Keratinocyte (primary cell): ENCODE measurements around the gene LSM7. TPM values are rescaled to one million over a fixed set of nuclear protein-coding genes. Genes with fewer than 3 reads are reported as not detected.

ENCODE experiments used
- DNase-seq: peaks from one replicate; pipeline ENCODE4 v3.0.0-alpha.2; 2011; ENCODE audit warnings: low read depth, missing footprints, low spot score
- FAIRE-seq: peaks from 2 replicates; lab custom pipeline; 2011; peaks lifted over from hg19 to GRCh38; lab: Jason Lieb, UNC
- H2AFZ ChIP-seq: 2 replicates; pipeline ENCODE4 v1.6.0; 2012; ENCODE audit warnings: low read length, control low read depth, inconsistent platforms; ENCODE audit not compliant: control insufficient read depth
- H3K27ac ChIP-seq: 2 replicates; pipeline ENCODE4 v1.5.1; 2011; ENCODE audit warnings: low read length; ENCODE audit not compliant: control insufficient read depth, insufficient read depth
- H3K27me3 ChIP-seq: 3 replicates; pipeline ENCODE4 v1.6.0; 2011; ENCODE audit warnings: low read length; ENCODE audit not compliant: control insufficient read depth, insufficient read depth; ENCODE audit errors: extremely low read depth
- H3K36me3 ChIP-seq, 2 experiments: 2 replicates in 1 of 2; 3 replicates in 1 of 2; pipeline ENCODE4 v1.5.1; 2011; ENCODE audit warnings: low read length in 2 of 2, mild to moderate bottlenecking in 1 of 2; ENCODE audit not compliant: control insufficient read depth in 2 of 2, insufficient read depth in 2 of 2; ENCODE audit errors: extremely low read depth in 1 of 2
- H3K4me1 ChIP-seq: 3 replicates; pipeline ENCODE4 v1.5.1; 2011; ENCODE audit warnings: low read length; ENCODE audit not compliant: control insufficient read depth, insufficient read depth; ENCODE audit errors: extremely low read depth
- H3K4me2 ChIP-seq: 3 replicates; pipeline ENCODE4 v1.6.0; 2011; ENCODE audit warnings: low read depth, low read length; ENCODE audit not compliant: control insufficient read depth, insufficient read depth; ENCODE audit errors: extremely low read depth
- H3K4me3 ChIP-seq, 3 experiments: fragments of 200-600 bp in 1 of 3; sonication (generic) in 1 of 3; 2 replicates in 2 of 3; 3 replicates in 1 of 3; pipeline ENCODE4 v1.5.1; 2011 to 2016; ENCODE audit warnings: low read length in 3 of 3, mild to moderate bottlenecking in 3 of 3, control low read depth in 2 of 3, inconsistent platforms in 1 of 3, low read depth in 1 of 3, mixed read lengths in 1 of 3, mixed run types in 1 of 3, moderate library complexity in 1 of 3; ENCODE audit not compliant: control insufficient read depth in 2 of 3, insufficient read depth in 2 of 3; ENCODE audit errors: extremely low read depth in 1 of 3
- H3K79me2 ChIP-seq: 2 replicates; pipeline ENCODE4 v1.6.0; 2012; ENCODE audit warnings: low read length; ENCODE audit not compliant: control insufficient read depth, insufficient read depth
- H3K9ac ChIP-seq: 3 replicates; pipeline ENCODE4 v1.6.0; 2011; ENCODE audit warnings: low read length; ENCODE audit not compliant: control insufficient read depth, insufficient read depth; ENCODE audit errors: extremely low read depth
- H3K9me1 ChIP-seq: 3 replicates; pipeline ENCODE4 v1.6.0; 2011; ENCODE audit warnings: low read length; ENCODE audit not compliant: control insufficient read depth, insufficient read depth; ENCODE audit errors: extremely low read depth
- H3K9me3 ChIP-seq: 2 replicates; pipeline ENCODE4 v1.5.1; 2012; ENCODE audit warnings: low read depth, low read length; ENCODE audit not compliant: control insufficient read depth
- H4K20me1 ChIP-seq: 3 replicates; pipeline ENCODE4 v1.6.0; 2011; ENCODE audit warnings: low read length; ENCODE audit not compliant: control insufficient read depth, insufficient read depth; ENCODE audit errors: extremely low read depth
- EZH2 ChIP-seq: IDR thresholded peaks from one replicate; pipeline ENCODE4 v1.6.1; 2012; ENCODE audit warnings: inconsistent platforms, mild to moderate bottlenecking, low read length, moderate library complexity
- dilution Hi-C: fragments of 300-500 bp; cut with MboI; formaldehyde crosslinking; loops from one replicate; pipeline ENCODE4 v1.7.0; 2020; ENCODE audit warnings: low sequenced_read_pairs; ENCODE audit not compliant: extremely low pct_ligation_motif_present
- polyA plus RNA-seq, 5 experiments: library from polyadenylated mRNA; depleted of rRNA in 3 of 5; stranded (reverse) in 3 of 5; stranded (forward) in 1 of 5; unstranded in 1 of 5; fragments of >200 nt; gene quantifications; 1 replicate in 1 of 5; 2 replicates in 3 of 5; 3 replicates in 1 of 5; pipeline versions ENCODE4 v1.2.1 to v1.2.3, GENCODE V29; 2011 to 2012; ENCODE audit warnings: missing spikeins in 2 of 5, low read depth in 1 of 5, low replicate concordance in 1 of 5
- TF ChIP-seq, protein P1 (sequence below), 3 experiments: IDR thresholded peaks in 1 of 3; conservative IDR thresholded peaks in 1 of 3; optimal IDR thresholded peaks in 1 of 3; 2 replicates in 2 of 3; 3 replicates in 1 of 3; pipeline versions ENCODE3 to v1.5.1; 2011; ENCODE audit warnings: low read length in 3 of 3, mild to moderate bottlenecking in 3 of 3, moderate library complexity in 2 of 3, control low read depth in 1 of 3, inconsistent platforms in 1 of 3; ENCODE audit not compliant: insufficient read depth in 2 of 3; ENCODE audit errors: extremely low read depth in 1 of 3

The LSM7 gene
- polyA plus RNA-seq, 1 donor (not counting 4 experiments of a cell fraction or from before 2014, with no cell fraction given): 243 TPM

DNA sequence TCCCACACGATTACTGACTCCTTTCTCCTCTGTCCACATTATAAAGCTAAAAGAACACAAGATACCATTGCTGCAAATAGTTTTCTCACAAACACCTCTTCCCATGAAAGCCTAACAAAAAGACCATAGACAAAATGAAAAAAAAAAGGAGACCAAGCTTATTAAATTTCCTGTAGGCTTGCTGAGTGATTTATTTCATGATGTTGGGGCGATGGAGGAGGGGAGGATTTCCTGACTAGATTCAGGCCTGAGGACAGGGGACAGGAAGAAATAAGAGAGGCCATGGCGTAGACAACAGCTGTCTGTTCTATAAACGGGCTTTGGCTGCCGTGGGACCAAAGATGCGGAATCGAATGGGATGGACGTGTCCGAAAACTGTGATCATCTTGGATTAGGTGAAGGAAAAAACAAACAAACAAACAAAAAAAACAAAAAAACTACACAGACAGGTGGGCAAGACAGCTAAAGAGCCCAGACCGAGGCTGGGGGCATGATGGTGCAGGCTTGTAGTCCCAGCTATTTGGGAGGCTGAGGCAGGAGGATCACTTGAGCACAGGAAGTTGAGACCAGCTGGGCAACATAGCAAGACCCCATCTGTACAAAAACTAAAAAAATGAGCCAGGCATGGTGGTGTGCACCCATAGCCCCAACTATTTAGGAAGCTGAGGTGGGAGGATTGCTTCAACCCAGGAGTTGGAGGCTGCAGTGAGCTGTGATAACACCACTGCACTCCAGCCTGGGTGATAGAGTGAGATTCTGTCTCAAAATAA, 37.0 kb upstream of the LSM7 start:
- no peak for DNase-seq
- Histone ChIP-seq H2AFZ (no peak overlapping the region), H3K9me1 (no peaks in the 10 kb centered on the region), H3K9me3 (peaks cover 3% of the 10 kb centered on the region), H3K36me3 (no peaks in the 10 kb centered on the region), H4K20me1 (no peaks in the 10 kb centered on the region), H3K4me1 (no peaks in the 10 kb centered on the region), H3K27me3 (peaks cover 17% of the 10 kb centered on the region), H3K9ac (no peak overlapping the region), H3K4me3 (no peak overlapping the region), H3K79me2 (no peaks in the 10 kb centered on the region), H3K27ac (no peak overlapping the region), H3K4me2 (no peak overlapping the region)
- dilution Hi-C loops: no loop called here
- no peak for FAIRE-seq
- no peak for TF ChIP-seq EZH2
- TF ChIP-seq, protein P1, sequence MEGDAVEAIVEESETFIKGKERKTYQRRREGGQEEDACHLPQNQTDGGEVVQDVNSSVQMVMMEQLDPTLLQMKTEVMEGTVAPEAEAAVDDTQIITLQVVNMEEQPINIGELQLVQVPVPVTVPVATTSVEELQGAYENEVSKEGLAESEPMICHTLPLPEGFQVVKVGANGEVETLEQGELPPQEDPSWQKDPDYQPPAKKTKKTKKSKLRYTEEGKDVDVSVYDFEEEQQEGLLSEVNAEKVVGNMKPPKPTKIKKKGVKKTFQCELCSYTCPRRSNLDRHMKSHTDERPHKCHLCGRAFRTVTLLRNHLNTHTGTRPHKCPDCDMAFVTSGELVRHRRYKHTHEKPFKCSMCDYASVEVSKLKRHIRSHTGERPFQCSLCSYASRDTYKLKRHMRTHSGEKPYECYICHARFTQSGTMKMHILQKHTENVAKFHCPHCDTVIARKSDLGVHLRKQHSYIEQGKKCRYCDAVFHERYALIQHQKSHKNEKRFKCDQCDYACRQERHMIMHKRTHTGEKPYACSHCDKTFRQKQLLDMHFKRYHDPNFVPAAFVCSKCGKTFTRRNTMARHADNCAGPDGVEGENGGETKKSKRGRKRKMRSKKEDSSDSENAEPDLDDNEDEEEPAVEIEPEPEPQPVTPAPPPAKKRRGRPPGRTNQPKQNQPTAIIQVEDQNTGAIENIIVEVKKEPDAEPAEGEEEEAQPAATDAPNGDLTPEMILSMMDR (optimal IDR thresholded peaks at IDR 0.05 in 1 of 3, IDR thresholded peaks at IDR 0.05 in 1 of 3, conservative IDR thresholded peaks at IDR 0.05 in 1 of 3; ENCODE audit: extremely low read depth in 1 of 3, insufficient read depth in 2 of 3, low read length in 3 of 3): no peak

- Histone ChIP-seq H3K4me1 (no peaks in the 10 kb centered on the region), H3K27me3 (peaks cover 35% of the 10 kb centered on the region), H2AFZ (no peak overlapping the region), H3K4me2 (no peak overlapping the region), H4K20me1 (peaks cover 2% of the 10 kb centered on the region), H3K9me1 (no peaks in the 10 kb centered on the region), H3K9ac (no peak overlapping the region), H3K79me2 (no peaks in the 10 kb centered on the region), H3K4me3 (no peak overlapping the region), H3K36me3 (no peaks in the 10 kb centered on the region), H3K27ac (no peak overlapping the region), H3K9me3 (no peaks in the 10 kb centered on the region)
- DNase-seq: no peak
- FAIRE-seq: no peak
- no peak for TF ChIP-seq EZH2
- TF ChIP-seq, protein P1 (optimal IDR thresholded peaks at IDR 0.05 in 1 of 3, IDR thresholded peaks at IDR 0.05 in 1 of 3, conservative IDR thresholded peaks at IDR 0.05 in 1 of 3; ENCODE audit: extremely low read depth in 1 of 3, insufficient read depth in 2 of 3, low read length in 3 of 3): no peak
- dilution Hi-C loops: no loop called here
Measured at GRCh38 chr19:2363419-2363818, 35.0 kb upstream of the LSM7 start.
